GM12878 (cell line): ENCODE results near the gene PTCH2. TPM values are rescaled to one million over a fixed set of nuclear protein-coding genes. Genes with fewer than 3 reads are reported as not detected.

Experiments
- ATF2 ChIP-seq: IDR thresholded peaks from 2 replicates; pipeline ENCODE4 v1.6.1; 2012; ENCODE audit warnings: low read length, inconsistent platforms
- BACH1 ChIP-seq: fragments of 450-650 bp; IDR thresholded peaks from 2 replicates; pipeline ENCODE4 v1.6.1; 2017; ENCODE audit warnings: mild to moderate bottlenecking, borderline replicate concordance
- BMI1 ChIP-seq: fragments of 450-650 bp; IDR thresholded peaks from 2 replicates; pipeline ENCODE4 v1.6.1; 2016; ENCODE audit warnings: mild to moderate bottlenecking, moderate library complexity, borderline replicate concordance
- CBX3 ChIP-seq: fragments of 200-600 bp; sonication (generic); IDR thresholded peaks from 2 replicates; pipeline ENCODE4 v1.6.1; 2016; ENCODE audit warnings: low read depth, borderline replicate concordance
- CHD1 ChIP-seq: IDR thresholded peaks from 2 replicates; pipeline ENCODE4 v1.6.1; 2012; ENCODE audit warnings: low read depth, low read length, improper control_type of control experiment
- GABPA ChIP-seq: IDR thresholded peaks from 2 replicates; pipeline ENCODE4 v1.6.1; 2014; ENCODE audit warnings: antibody characterized with exemption, low read depth, mild to moderate bottlenecking, inconsistent platforms
- HDAC2 ChIP-seq: fragments of 200-600 bp; sonication (generic); IDR thresholded peaks from 2 replicates; pipeline ENCODE4 v1.6.1; 2017
- HDAC6 ChIP-seq: fragments of 200-600 bp; sonication (generic); IDR thresholded peaks from one replicate; pipeline ENCODE4 v1.8.0; 2017; ENCODE audit warnings: antibody characterized with exemption; ENCODE audit not compliant: unreplicated experiment
- IRF3 ChIP-seq: fragments of 450-650 bp; IDR thresholded peaks from 2 replicates; pipeline ENCODE4 v1.6.1; 2014; ENCODE audit warnings: mild to moderate bottlenecking
- MEF2B ChIP-seq: fragments of 450-650 bp; IDR thresholded peaks from 2 replicates; pipeline ENCODE4 v1.6.1; 2018; ENCODE audit warnings: mild to moderate bottlenecking, moderate library complexity; ENCODE audit not compliant: partially characterized antibody, poor library complexity, severe bottlenecking
- MTA2 ChIP-seq: fragments of 450-650 bp; IDR thresholded peaks from 2 replicates; pipeline ENCODE4 v1.6.1; 2016; ENCODE audit warnings: low read depth, mild to moderate bottlenecking, moderate library complexity
- PAX5 ChIP-seq: IDR thresholded peaks from 2 replicates; pipeline ENCODE4 v1.6.1; 2011; ENCODE audit warnings: low read depth, low read length, borderline replicate concordance
- PAX8 ChIP-seq: fragments of 450-650 bp; IDR thresholded peaks from 2 replicates; pipeline ENCODE4 v1.6.1; 2017; ENCODE audit warnings: mild to moderate bottlenecking, moderate library complexity
- PBX3 ChIP-seq: IDR thresholded peaks from 2 replicates; pipeline ENCODE4 v1.6.1; 2011; ENCODE audit warnings: mild to moderate bottlenecking, low read depth, low read length, moderate library complexity; ENCODE audit not compliant: insufficient replicate concordance
- PKNOX1 ChIP-seq: fragments of 450-650 bp; IDR thresholded peaks from 2 replicates; pipeline ENCODE4 v1.6.1; 2016; ENCODE audit warnings: mild to moderate bottlenecking
- POLR2A ChIP-seq: IDR thresholded peaks from 2 replicates; pipeline ENCODE4 v1.6.1; 2011; ENCODE audit warnings: low read depth, mild to moderate bottlenecking, low read length
- POLR2AphosphoS5 ChIP-seq: IDR thresholded peaks from 2 replicates; pipeline ENCODE4 v1.6.1; 2011; ENCODE audit warnings: mild to moderate bottlenecking, low read length, inconsistent platforms
- REST ChIP-seq: IDR thresholded peaks from 2 replicates; pipeline ENCODE4 v1.6.1; 2012; ENCODE audit warnings: mild to moderate bottlenecking, low read depth, low read length
- YBX1 ChIP-seq: fragments of 450-650 bp; IDR thresholded peaks from 2 replicates; pipeline ENCODE4 v1.6.1; 2016; ENCODE audit warnings: antibody characterized with exemption
- ZZZ3 ChIP-seq: IDR thresholded peaks from 2 replicates; pipeline ENCODE4 v1.6.1; 2011; ENCODE audit warnings: low read depth; ENCODE audit not compliant: control insufficient read depth, insufficient read length
- polyA plus RNA-seq, 11 experiments: library from polyadenylated mRNA; depleted of rRNA in 4 of 11; unstranded in 6 of 11; stranded (reverse) in 5 of 11; fragments of >200 nt; fragmentation: Nextera tagmentation in 4 of 11; fragmentation: Illumina TruSeq in 1 of 11; extraction: Ambion mirVana in 4 of 11; extraction: Trizol in 1 of 11; gene quantifications; 1 replicate in 1 of 11; 2 replicates in 10 of 11; pipeline versions ENCODE4 v1.2.1 to v1.2.3, GENCODE V29; 2011 to 2016; ENCODE audit warnings: inconsistent platforms in 2 of 11, missing spikeins in 2 of 11, low read depth in 1 of 11
- total RNA-seq, 4 experiments: library from RNA; depleted of rRNA in 3 of 4; stranded (reverse); fragments of >200 nt in 3 of 4; fragmentation: Illumina TruSeq in 1 of 4; extraction: Trizol in 1 of 4; gene quantifications; 2 replicates each; pipeline versions ENCODE4 v1.2.1 to v1.2.3, GENCODE V29; 2013 to 2021

The PTCH2 gene
- total and polyA plus RNA-seq, 10 of the 15 experiments (the other 5 are each of a cell fraction or from before 2014, with no cell fraction given): 0.03 to 8.4 (median 0.10) TPM

GRCh38 chr1:44808938-44809917, 33.8 kb downstream of the PTCH2 start (continued):
- TF ChIP-seq REST (0 out of 2 replicates have a peak, but pooled peaks have one; percentile 5), YBX1 (no peak), IRF3 (no peak), ZZZ3 (no peak), BACH1 (no peak), POLR2AphosphoS5 (peak; percentile 54; the same call in 1 of the 2 replicates), GABPA (no peak), PAX5 (peak; percentile 53; the same call in 1 of the 2 replicates), PBX3 (no peak), CHD1 (no peak), PAX8 (no peak), BMI1 (no peak), MTA2 (peak; percentile 52), POLR2A (peak; percentile 72), HDAC6 (no peak), CBX3 (no peak), ATF2 (no peak), HDAC2 (no peak), MEF2B (no peak), PKNOX1 (no peak; the same call in 1 of the 2 replicates)
